NCI-H2171 (cell line): ENCODE results near the gene RPP38.

Experiments
- DNase-seq: peaks from one replicate; lab custom pipeline; 2025; lab: John Stamatoyannopoulos, UW

The RPP38 gene

DNA sequence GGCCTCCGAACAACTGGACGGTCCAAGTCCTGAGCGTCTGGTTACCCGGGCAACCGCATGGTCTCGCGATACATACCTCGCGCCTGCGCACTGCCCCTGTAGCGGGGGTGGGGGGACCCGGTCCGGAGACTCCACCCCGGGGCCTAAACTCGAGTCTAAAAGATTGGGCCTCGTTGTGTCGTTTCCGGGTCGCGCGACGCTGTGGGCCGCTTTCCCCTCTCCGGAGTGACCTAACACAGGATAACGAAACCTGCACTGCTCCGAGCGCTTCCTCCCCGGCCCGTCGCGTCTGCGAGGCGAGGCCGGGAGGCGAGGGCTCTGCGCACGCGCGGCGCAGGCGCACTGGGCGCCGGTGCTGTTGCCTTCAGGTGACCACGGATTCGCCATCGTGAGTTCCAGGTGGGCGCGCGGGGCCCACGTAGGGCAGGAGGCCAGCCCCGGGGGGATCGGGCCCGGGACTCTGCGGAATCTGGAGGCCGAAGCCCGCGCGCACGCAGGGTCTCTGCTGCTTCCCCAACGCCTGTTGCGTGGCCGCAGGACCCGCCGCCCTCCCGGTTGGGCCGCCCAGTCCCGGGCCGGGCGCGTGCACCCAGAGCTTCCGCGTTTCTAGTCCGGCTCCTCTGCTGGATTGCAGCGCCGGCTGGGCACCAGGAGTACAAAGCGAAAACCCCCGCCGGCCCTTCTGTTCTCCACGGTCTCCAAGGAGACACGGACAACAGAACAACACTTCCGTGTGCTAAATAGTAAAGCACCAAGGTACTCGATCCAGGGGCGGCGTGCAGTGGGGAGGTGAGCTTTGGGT is at the start of gene RPP38:
RPP38 (plus strand) TSS at position 345 of the 802 bp plus-strand sequence. CDS start 5,960 bp downstream, outside the sequence.
- peak; percentile 68 for DNase-seq

DNA sequence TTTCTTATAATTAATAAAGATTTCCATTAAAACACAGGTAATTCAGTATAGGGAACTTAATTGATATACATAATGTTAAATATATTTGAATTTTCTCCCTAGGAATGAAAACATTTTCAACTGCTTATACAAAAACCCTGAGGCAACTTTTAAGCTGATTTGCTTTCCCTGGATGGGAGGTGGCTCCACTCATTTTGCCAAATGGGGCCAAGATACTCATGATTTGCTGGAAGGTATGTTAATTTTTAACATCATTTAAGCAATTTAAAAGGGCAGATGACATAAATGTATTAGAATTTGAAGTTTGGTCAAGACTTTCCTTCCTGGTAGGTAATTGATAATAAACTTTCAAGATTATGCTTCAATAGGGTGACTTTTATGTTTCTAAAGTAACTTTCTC is 47.6 kb upstream of the RPP38 start:
- no peak for DNase-seq

DNA sequence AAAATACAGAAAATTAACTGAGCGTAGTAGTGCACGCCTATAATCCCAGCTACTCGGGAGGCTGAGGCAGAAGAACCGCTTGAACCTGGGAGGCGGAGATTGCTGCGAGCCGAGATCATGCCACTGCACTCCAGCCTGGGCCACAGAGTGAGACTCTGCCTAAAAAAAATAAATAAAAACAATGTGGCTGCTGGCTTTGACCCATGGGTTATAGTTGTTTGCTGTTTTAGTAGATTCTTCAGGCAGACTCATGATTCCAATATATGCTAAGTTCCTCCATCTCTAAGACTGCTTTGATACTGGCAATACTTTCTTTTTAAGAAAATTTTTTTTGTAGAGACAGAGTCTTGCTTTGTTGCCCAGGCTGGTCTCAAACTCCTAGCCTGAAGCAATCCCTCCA is 45.0 kb upstream of the RPP38 start:
- no peak for DNase-seq

DNA sequence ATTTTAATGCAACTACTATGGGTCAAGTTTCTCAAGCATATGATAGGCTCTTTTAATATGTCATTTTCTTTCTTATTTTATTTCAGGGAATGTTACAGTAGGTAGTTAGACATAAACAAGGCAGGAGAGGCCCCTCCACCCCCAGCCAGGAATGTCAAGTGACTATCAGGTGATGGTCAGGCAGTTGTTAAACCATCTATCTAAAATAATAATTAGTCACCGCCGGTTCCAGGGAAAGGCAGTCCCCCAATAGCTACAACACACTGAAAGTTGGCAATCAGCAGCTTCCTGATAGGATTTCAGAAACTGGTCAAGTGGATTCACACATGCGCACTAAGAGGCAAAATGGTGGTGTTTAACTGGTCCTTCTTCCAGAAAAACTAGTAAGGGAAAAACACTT is 44.1 kb upstream of the RPP38 start:
- DNase-seq, result no peak

- DNase-seq, result no peak
Observed at GRCh38 chr10:15058689-15059088, 38.5 kb upstream of the RPP38 start.

DNA sequence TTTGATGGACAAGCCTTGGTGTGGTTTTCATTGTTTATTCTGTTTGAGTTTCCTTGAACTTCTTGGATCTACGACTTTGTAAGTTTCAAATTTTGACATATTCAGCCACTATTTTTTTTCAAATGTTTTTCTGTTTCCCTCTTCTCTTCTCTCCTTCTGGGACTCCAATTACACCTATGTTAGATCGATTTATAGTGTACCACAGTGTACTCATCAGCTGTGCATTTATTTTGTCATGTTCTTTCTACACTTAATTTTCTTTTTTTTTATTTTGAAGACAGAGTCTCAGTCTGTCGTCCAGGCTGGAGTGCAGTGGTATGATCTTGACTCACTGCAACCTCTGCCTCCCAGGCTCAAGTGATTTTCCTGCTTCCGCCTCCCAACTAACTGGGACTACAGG is 37.2 kb upstream of the RPP38 start:
- no peak for DNase-seq

- DNase-seq, result no peak
Observed at GRCh38 chr10:15060638-15061037, 36.5 kb upstream of the RPP38 start.

- DNase-seq, result no peak
Observed at GRCh38 chr10:15067154-15067553, 30.0 kb upstream of the RPP38 start.

- DNase-seq, result no peak
Observed at GRCh38 chr10:15068802-15069201, 28.4 kb upstream of the RPP38 start.

DNA sequence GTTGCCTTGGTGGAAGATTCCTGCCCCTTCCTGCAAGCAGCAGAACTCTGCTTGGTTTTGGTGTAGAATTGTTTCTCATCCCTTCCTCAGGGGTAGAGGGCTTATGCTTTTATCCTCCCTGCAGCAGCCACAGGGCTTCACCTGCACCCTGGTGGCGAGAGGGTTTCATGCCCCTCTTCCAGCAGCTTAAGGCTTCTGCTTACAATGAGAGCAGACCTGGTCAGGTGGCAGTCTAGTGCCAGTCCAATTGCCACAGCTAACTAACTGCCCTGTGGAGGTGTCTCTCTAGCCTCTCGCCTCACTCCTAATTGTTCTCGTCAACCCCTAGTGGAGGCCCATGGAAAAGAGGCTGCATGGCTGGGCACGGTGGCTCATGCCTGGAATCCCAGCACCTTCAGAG is 27.9 kb upstream of the RPP38 start:
- DNase-seq, result no peak

DNA sequence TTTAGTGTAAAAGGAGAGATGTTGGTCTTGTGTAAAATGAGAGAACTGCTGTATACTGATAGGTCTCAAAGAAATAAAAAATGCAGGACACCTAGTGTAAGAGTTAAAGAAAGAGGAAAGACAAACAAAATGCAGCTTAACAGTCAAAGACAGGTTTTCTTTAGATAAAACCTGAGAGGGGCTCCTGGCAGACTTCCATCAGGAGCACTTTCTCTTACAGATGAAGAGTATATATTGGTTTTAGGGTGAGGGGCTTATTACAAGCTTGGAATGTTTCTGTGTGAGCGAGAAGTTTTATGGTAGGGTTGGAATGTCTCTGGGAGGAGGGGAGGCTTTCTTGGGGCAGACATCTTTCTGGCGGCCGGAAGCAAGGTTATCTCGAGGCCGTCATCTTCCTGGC is 24.8 kb upstream of the RPP38 start:
- DNase-seq, result no peak

GRCh38 chr10:15075421-15075820 is 21.7 kb upstream of the RPP38 start:
- no peak for DNase-seq

DNA sequence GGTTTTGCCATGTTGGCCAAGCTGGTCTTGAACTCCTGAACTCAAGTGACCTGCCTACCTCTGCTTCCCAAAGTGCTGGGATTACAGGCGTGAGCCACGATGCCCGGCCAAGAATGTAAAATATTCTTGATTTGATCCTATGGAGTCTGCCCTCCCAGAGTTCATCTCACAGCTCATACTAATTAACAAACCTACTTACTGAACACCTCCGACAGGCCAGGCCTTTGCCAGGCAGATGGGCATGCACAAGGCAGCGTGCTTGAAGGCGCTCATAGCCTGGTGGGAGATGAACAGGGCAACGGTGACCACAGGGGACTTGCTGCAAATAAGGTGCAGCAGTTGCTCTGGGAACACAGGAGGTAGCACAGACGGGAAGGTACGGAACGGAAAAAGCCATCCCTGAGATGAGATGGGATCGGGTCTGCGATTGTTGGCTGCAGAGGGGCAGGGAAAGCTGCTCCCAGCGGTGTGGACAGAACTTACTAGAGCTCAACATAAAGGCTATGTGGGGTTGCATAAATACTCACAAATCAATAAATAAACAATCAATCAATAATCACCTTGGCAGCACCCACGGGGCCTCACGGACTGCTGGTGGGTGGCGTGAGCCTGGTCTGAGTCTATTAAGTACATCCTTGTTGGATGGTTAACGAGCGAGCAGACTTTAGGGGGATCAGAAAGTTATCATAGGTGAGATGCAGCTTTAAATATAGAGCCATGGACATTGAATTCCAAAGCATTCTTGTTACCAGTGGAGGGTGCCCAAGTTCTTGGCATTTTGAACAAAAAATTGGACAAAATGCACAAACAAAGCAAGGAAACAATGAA is 13.3 kb upstream of the RPP38 start:
- DNase-seq, result no peak

DNA sequence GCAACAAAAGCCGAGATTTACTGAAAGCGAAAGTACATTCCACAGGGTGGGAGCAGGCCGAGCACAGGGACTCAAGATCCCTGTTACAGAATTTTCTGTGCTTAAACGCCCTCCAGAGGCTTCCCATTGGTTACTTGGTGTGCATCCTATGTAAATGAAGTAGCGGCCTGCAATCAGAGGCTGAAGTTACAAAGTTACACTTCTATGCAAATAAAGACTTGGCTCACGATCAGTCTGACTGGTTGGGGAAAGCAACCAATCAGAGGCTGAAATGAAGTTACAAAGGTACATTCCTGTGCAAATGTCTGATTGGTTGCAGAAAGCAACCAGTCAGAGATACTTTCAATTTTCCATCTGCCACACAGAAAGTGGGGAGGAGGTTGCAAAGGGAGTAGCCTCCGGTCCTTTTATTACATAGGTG is 12.6 kb upstream of the RPP38 start:
- DNase-seq, result no peak

- DNase-seq, result peak; percentile 76
Observed at GRCh38 chr10:15088428-15089261, 8.5 kb upstream of the RPP38 start, which contains the start of gene ACBD7. Gene ACBD7, minus strand, starts transcription at chr10:15088776. Its CDS starts 48 bp downstream, at chr10:15088728.

DNA sequence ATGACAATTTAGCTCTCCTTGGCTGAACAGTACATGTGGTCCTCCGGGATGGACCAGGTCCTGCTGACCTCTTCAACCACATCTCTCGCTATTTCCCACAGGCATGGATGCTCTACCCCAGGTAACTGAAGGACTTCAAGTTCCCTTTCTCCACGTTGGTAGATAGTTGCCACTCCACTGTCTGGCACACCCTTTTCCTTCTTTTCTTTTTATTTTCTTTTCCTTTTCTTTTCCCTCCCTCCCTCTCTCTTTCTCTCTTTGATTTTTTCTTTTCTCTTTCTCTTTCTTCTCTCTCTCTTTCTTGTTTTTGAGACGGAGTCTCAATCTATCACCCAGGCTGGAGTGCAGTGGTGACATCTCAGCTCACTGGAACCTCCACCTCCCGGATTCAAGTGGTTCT is 5.7 kb upstream of the RPP38 start:
- DNase-seq, result no peak

DNA sequence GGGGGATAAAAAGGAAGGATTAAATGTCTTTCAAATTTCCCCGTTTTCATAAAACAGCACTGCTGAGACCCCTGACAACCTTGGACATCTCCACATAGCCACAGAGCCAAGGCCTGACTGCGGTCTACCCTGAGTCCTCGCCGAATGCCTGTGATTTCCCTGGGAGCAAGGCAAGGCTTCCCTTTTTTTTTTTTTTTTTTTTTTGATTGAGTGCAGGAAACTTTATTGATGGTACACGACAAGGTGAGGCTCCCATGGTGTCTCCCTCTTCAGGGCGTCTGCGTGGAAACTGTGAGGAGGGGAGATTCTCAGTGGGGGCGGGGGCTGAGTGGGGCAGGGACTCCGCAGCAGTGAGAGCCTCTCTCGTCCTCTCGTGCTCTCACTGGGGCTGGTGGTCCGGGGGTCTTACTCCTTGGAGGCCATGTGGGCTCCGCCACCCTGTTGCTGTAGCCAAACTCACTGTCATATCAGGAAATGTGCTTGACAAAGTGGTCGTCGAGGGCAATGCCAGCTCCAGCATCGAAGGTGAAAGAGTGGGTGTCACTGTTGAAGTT is 4.2 kb upstream of the RPP38 start:
- DNase-seq, result no peak

- DNase-seq, result no peak
Observed at GRCh38 chr10:15096661-15097010, 519 bp upstream of the RPP38 start.

GRCh38 chr10:15099886-15100285 is 2.7 kb downstream of the RPP38 start:
- no peak for DNase-seq

GRCh38 chr10:15103513-15103912 is 6.4 kb downstream of the RPP38 start:
- no peak for DNase-seq

GRCh38 chr10:15106352-15107013 is 9.3 kb downstream of the RPP38 start:
- peak; percentile 2 for DNase-seq
